ENCODE measurements around the gene MTHFD2. TPM values are rescaled to one million over a fixed set of nuclear protein-coding genes. Genes with fewer than 3 reads are reported as not detected.

Gene MTHFD2
- total and polyA plus RNA-seq, 8 donors = 10.2 to 288 (median 26.8) TPM

- DNase-seq (peak in 3 of 6 donors; percentile 18 to 47 (median 22)), ATAC-seq (peak; percentile 46 to 82 (median 70)), FAIRE-seq (no peak)
- intact Hi-C loops (cut with DNase I) = no loop called here
- TF ChIP-seq CTCF (IDR thresholded peaks at IDR 0.05) = no peak
- Histone ChIP-seq H3K4me1 (no peaks in the 10 kb centered on the region), H3K4me3 (no peak overlapping the region), H3K27ac (no peak overlapping the region), H3K9me3 (no peaks in the 10 kb centered on the region), H3K36me3 (no peaks in the 10 kb centered on the region), H3K27me3 (no peaks in the 10 kb centered on the region)
- WGBS, 2 donors = 30% methylated on average over 6 of the region's 6 CpGs
These were observed 62.9 kb downstream of the MTHFD2 start for GRCh38 chr2:74261204-74261864.

GRCh38 chr2:74262681-74263080 lies 64.3 kb downstream of the MTHFD2 start:
- Histone ChIP-seq H3K36me3 (no peaks in the 10 kb centered on the region), H3K9me3 (no peaks in the 10 kb centered on the region), H3K27ac (no peak overlapping the region), H3K27me3 (no peaks in the 10 kb centered on the region), H3K4me3 (no peak overlapping the region), H3K4me1 (no peaks in the 10 kb centered on the region)
- no peak for DNase-seq
- TF ChIP-seq CTCF (IDR thresholded peaks at IDR 0.05) = no peak
- ATAC-seq = no peak
- 88 to 94% methylated on average over 6 of the region's 6 CpGs for WGBS, 2 donors
- intact Hi-C loops (cut with DNase I) = no loop called here
- FAIRE-seq = no peak

GRCh38 chr2:74264281-74264680 lies 65.9 kb downstream of the MTHFD2 start:
- Histone ChIP-seq H3K9me3 (no peaks in the 10 kb centered on the region), H3K4me1 (no peaks in the 10 kb centered on the region), H3K36me3 (no peaks in the 10 kb centered on the region), H3K27me3 (no peaks in the 10 kb centered on the region), H3K27ac (no peak overlapping the region), H3K4me3 (no peak overlapping the region)
- FAIRE-seq = no peak
- intact Hi-C loops (cut with DNase I) = no loop called here
- DNase-seq = no peak
- ATAC-seq = no peak
- no peak for TF ChIP-seq CTCF (IDR thresholded peaks at IDR 0.05)
- 12 to 28% methylated on average over 1 of the region's 1 CpG for WGBS, 2 donors

GRCh38 chr2:74267068-74267467 lies 68.7 kb downstream of the MTHFD2 start:
- Histone ChIP-seq H3K4me3 (no peak overlapping the region), H3K27me3 (no peaks in the 10 kb centered on the region), H3K9me3 (no peaks in the 10 kb centered on the region), H3K27ac (no peak overlapping the region), H3K4me1 (no peaks in the 10 kb centered on the region), H3K36me3 (no peaks in the 10 kb centered on the region)
- TF ChIP-seq CTCF (IDR thresholded peaks at IDR 0.05) = no peak
- ATAC-seq (peak in 3 of 4 donors; percentile 59 to 81 (median 69)), DNase-seq (peak in 1 of 6 donors; percentile 21), FAIRE-seq (no peak)
- 8% methylated on average over 4 of the region's 4 CpGs for WGBS, 2 donors
- intact Hi-C loops (cut with DNase I) = no loop called here

Other genes starting within 250 kb of the MTHFD2 start
- gene TET3, start 213.7 kb upstream of the MTHFD2 start, total RNA-seq = 1 to 10 TPM; 4.1 to 8.6 (median 4.8) TPM
- gene TET3, start 213.7 kb upstream of the MTHFD2 start, polyA plus RNA-seq = 1 to 10 TPM; 1.5 to 4.4 TPM
- gene BOLA3, start 50.7 kb upstream of the MTHFD2 start, total RNA-seq = 10 to 100 TPM in 5 of 6 donors, 1 to 10 TPM in 1; 7.2 to 17.5 (median 14.8) TPM
- gene BOLA3, start 50.7 kb upstream of the MTHFD2 start, polyA plus RNA-seq = 10 to 100 TPM; 29.7 to 32.5 TPM
- gene MOB1A, start 19.7 kb upstream of the MTHFD2 start, total RNA-seq = 10 to 100 TPM; 16.1 to 53.3 (median 25.8) TPM
- 10 to 100 TPM in 1 of 2 donors, 1 to 10 TPM in 1; 7.8 to 12.2 TPM for gene MOB1A, start 19.7 kb upstream of the MTHFD2 start, polyA plus RNA-seq
- 1 to 10 TPM in 5 of 6 donors, under 1 TPM in 1; 0.60 to 2.2 (median 1.4) TPM for gene SLC4A5, start 144.8 kb downstream of the MTHFD2 start, total RNA-seq
- 1 to 10 TPM; 1.2 to 1.8 TPM for gene SLC4A5, start 144.8 kb downstream of the MTHFD2 start, polyA plus RNA-seq
- 10 to 100 TPM; 37.7 to 64.3 (median 48.1) TPM for gene DCTN1, start 181.7 kb downstream of the MTHFD2 start, total RNA-seq
- 10 to 100 TPM; 75.9 to 84.7 TPM for gene DCTN1, start 181.7 kb downstream of the MTHFD2 start, polyA plus RNA-seq
- gene C2orf81, start 223.0 kb downstream of the MTHFD2 start, total RNA-seq = 1 to 10 TPM in 5 of 6 donors, under 1 TPM in 1; 0.87 to 2.7 (median 1.5) TPM
- 1 to 10 TPM; 5.4 to 6.5 TPM for gene C2orf81, start 223.0 kb downstream of the MTHFD2 start, polyA plus RNA-seq
- 1 to 10 TPM; 3.1 to 6.2 (median 3.7) TPM for gene WDR54, start 223.1 kb downstream of the MTHFD2 start, total RNA-seq
- 10 to 100 TPM in 1 of 2 donors, 1 to 10 TPM in 1; 6.6 to 22.8 TPM for gene WDR54, start 223.1 kb downstream of the MTHFD2 start, polyA plus RNA-seq
- gene RTKN, start 243.3 kb downstream of the MTHFD2 start, total RNA-seq = 10 to 100 TPM; 20.7 to 45.5 (median 29.7) TPM
- gene RTKN, start 243.3 kb downstream of the MTHFD2 start, polyA plus RNA-seq = 10 to 100 TPM; 63.4 to 63.7 TPM